ENCODE measurements around the gene MANBA.

DNA sequence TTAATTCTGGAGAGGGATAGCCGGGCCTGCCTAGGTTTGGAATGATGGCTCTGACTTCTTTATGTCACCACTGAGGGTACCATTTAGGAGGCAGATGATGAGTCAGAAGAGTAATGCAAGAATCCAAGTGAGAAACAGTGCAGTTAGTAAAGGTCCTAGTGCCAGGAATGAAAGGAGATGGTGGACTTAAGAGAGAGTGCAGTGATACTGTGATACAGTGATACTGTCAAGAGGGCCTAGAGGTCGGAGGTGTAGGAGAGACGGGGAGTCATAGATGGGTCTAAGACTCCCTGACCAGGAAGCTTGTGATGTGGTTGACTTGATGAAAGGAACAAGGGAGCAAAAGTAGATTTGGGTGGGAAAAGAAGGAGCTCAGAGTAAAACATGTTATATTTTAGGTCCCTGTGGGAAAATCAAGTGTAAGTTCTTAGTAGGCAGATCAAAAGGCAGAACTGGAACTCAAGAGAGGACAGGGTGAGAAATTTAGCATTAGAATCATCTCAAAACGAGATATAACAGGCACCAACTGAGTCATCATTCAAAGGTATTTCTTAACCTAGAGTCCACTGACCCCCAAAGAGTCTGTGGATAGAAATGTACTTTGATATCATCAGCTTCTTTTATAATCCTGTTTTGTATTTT lies 174.6 kb downstream of the MANBA start:
- TF ChIP-seq, protein P1, sequence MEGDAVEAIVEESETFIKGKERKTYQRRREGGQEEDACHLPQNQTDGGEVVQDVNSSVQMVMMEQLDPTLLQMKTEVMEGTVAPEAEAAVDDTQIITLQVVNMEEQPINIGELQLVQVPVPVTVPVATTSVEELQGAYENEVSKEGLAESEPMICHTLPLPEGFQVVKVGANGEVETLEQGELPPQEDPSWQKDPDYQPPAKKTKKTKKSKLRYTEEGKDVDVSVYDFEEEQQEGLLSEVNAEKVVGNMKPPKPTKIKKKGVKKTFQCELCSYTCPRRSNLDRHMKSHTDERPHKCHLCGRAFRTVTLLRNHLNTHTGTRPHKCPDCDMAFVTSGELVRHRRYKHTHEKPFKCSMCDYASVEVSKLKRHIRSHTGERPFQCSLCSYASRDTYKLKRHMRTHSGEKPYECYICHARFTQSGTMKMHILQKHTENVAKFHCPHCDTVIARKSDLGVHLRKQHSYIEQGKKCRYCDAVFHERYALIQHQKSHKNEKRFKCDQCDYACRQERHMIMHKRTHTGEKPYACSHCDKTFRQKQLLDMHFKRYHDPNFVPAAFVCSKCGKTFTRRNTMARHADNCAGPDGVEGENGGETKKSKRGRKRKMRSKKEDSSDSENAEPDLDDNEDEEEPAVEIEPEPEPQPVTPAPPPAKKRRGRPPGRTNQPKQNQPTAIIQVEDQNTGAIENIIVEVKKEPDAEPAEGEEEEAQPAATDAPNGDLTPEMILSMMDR (IDR thresholded peaks at IDR 0.05), result no peak
- TF ChIP-seq POLR2AphosphoS5 (IDR thresholded peaks at IDR 0.05; ENCODE audit: insufficient read depth in 1 of 2, low read depth in 1 of 2), result no peak
